Left lobe of liver (tissue), 2 donors: ENCODE results near the gene NRAP. TPM values are rescaled to one million over a fixed set of nuclear protein-coding genes. Genes with fewer than 3 reads are reported as not detected.

Experiments used
- ATAC-seq: fragments of 200-7000 bp; cut with Tn5 transposase; one replicate; pipeline ENCODE4 v1.9.1; 2020; ENCODE audit warnings: mild to moderate bottlenecking, moderate library complexity
- DNase-seq: peaks from one replicate; pipeline ENCODE4 v3.0.0-alpha.2; 2020; ENCODE audit warnings: low spot score
- total RNA-seq: library from RNA; stranded (reverse); gene quantifications from one replicate; pipeline ENCODE4 v1.2.1, GENCODE V29; 2021
- donor health status: DM: no; HTN: no; CAD: no; lungs with moderate emphysema.
- donor health status: DM: no; HTN: yes; CAD: no.

The NRAP gene
- total RNA-seq, 1 donor from 2014 or later, result 0.05 TPM

- no peak for DNase-seq
- no peak for ATAC-seq
Measured at GRCh38 chr10:113613427-113613826, 50.4 kb downstream of the NRAP start.

GRCh38 chr10:113612154-113612553 lies 51.7 kb downstream of the NRAP start:
- peak; percentile 82 for ATAC-seq
- no peak for DNase-seq

- ATAC-seq (no peak), DNase-seq (no peak)
Measured at GRCh38 chr10:113610631-113611601, 52.9 kb downstream of the NRAP start.

GRCh38 chr10:113609704-113610108 lies 54.1 kb downstream of the NRAP start:
- no peak for ATAC-seq
- no peak for DNase-seq

- DNase-seq, result no peak
Measured at GRCh38 chr10:113605268-113605978, 58.4 kb downstream of the NRAP start.

GRCh38 chr10:113604572-113604971 lies 59.3 kb downstream of the NRAP start:
- ATAC-seq (no peak), DNase-seq (no peak)

More at GRCh38 chr10:113605268-113605978, 58.4 kb downstream of the NRAP start:
- ATAC-seq, result no peak

GRCh38 chr10:113603057-113603777 lies 60.6 kb downstream of the NRAP start:
- ATAC-seq (no peak), DNase-seq (no peak)

- DNase-seq, result no peak
- no peak for ATAC-seq
Measured at GRCh38 chr10:113600569-113600968, 63.3 kb downstream of the NRAP start.

GRCh38 chr10:113594652-113595051 lies 69.2 kb downstream of the NRAP start:
- ATAC-seq, result peak; percentile 18
- no peak for DNase-seq

GRCh38 chr10:113592380-113592779 lies 71.5 kb downstream of the NRAP start:
- DNase-seq (no peak), ATAC-seq (peak; percentile 6)

- ATAC-seq (peak; percentile 5), DNase-seq (no peak)
Measured at GRCh38 chr10:113590581-113590980, 73.3 kb downstream of the NRAP start.

GRCh38 chr10:113589201-113589770 lies 74.6 kb downstream of the NRAP start:
- ATAC-seq, result no peak
- DNase-seq, result no peak

- ATAC-seq (peak; percentile 9), DNase-seq (no peak)
Measured at GRCh38 chr10:113585949-113586348, 77.9 kb downstream of the NRAP start.

- no peak for DNase-seq
- no peak for ATAC-seq
Measured at GRCh38 chr10:113583571-113583970, 80.3 kb downstream of the NRAP start.

GRCh38 chr10:113581092-113581491 lies 82.7 kb downstream of the NRAP start:
- ATAC-seq (no peak), DNase-seq (no peak)

GRCh38 chr10:113578773-113579172 lies 85.1 kb downstream of the NRAP start:
- no peak for ATAC-seq
- no peak for DNase-seq

GRCh38 chr10:113576852-113577251 lies 87.0 kb downstream of the NRAP start:
- DNase-seq (no peak), ATAC-seq (peak; percentile 11)

- peak; percentile 42 for ATAC-seq
Measured at GRCh38 chr10:113573368-113573767, 90.5 kb downstream of the NRAP start.

GRCh38 chr10:113572520-113573290 lies 91.1 kb downstream of the NRAP start:
- DNase-seq (no peak), ATAC-seq (peak; percentile 5)

More at GRCh38 chr10:113573368-113573767, 90.5 kb downstream of the NRAP start:
- no peak for DNase-seq

- DNase-seq (no peak), ATAC-seq (no peak)
Measured at GRCh38 chr10:113569576-113569975, 94.3 kb downstream of the NRAP start.
